ENCODE results near the gene C22orf31.

The C22orf31 gene

DNA sequence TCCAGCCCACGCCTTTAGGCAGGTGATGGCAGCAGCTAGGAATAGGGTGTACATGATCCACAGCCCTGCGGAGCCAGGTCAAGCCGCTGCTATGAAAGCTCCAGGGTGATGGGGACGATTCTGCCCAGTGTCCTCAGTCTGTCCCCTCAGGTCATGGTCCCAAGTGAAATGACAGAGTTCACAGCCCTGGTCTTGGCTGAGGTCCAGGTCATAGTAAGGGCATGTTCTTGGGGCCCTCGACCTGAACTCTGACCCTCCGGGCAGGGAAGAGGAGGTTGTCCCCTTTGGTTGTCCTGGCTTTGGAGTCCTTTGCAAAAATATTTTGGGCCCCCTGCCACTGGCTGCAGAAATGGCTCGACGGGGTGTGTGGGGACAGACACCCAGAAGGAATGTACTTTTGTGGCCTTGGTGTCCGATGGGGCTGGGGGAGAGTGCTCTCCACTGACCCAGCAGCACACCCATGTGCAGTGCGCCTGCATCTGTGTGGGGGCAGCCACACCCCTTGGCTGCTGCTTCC lies 7.3 kb downstream of the C22orf31 start:
- no peaks in the 10 kb centered on the region for H3K27me3 ChIP-seq (ENCODE audit: low read length)
- no peaks in the 10 kb centered on the region for H3K36me3 ChIP-seq (ENCODE audit: low read length)
- H3K79me2 ChIP-seq (ENCODE audit: insufficient read depth, low read length): no peaks in the 10 kb centered on the region
- H3K9me3 ChIP-seq (ENCODE audit: insufficient read depth, low read length): no peaks in the 10 kb centered on the region
- H3K9ac ChIP-seq (ENCODE audit: low read length): no peak overlapping the region
- H3F3A ChIP-seq (ENCODE audit: insufficient read depth): no peaks in the 10 kb centered on the region
- H3K9me2 ChIP-seq (replicated peaks; ENCODE audit: insufficient read depth, low read length): no peaks in the 10 kb centered on the region
- no peak overlapping the region for H3K27ac ChIP-seq (ENCODE audit: low read depth, low read length)
- H3K4me2 ChIP-seq (ENCODE audit: low read depth, low read length, poor library complexity, severe bottlenecking): no peak overlapping the region
- H4K20me1 ChIP-seq (ENCODE audit: low read depth, low read length): no peaks in the 10 kb centered on the region
- no peak overlapping the region for H2AFZ ChIP-seq (ENCODE audit: low read depth, low read length, severe bottlenecking)
- no peak overlapping the region for H3K4me3 ChIP-seq (ENCODE audit: insufficient read depth, low read length, poor library complexity, severe bottlenecking)
- TF ChIP-seq, protein P1, sequence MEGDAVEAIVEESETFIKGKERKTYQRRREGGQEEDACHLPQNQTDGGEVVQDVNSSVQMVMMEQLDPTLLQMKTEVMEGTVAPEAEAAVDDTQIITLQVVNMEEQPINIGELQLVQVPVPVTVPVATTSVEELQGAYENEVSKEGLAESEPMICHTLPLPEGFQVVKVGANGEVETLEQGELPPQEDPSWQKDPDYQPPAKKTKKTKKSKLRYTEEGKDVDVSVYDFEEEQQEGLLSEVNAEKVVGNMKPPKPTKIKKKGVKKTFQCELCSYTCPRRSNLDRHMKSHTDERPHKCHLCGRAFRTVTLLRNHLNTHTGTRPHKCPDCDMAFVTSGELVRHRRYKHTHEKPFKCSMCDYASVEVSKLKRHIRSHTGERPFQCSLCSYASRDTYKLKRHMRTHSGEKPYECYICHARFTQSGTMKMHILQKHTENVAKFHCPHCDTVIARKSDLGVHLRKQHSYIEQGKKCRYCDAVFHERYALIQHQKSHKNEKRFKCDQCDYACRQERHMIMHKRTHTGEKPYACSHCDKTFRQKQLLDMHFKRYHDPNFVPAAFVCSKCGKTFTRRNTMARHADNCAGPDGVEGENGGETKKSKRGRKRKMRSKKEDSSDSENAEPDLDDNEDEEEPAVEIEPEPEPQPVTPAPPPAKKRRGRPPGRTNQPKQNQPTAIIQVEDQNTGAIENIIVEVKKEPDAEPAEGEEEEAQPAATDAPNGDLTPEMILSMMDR (IDR thresholded peaks at IDR 0.05; ENCODE audit: insufficient read depth, low read length, poor library complexity, severe bottlenecking): no peak
- TF ChIP-seq EZH2phosphoT487 (conservative IDR thresholded peaks at IDR 0.05; ENCODE audit: low read length): no peak

DNA sequence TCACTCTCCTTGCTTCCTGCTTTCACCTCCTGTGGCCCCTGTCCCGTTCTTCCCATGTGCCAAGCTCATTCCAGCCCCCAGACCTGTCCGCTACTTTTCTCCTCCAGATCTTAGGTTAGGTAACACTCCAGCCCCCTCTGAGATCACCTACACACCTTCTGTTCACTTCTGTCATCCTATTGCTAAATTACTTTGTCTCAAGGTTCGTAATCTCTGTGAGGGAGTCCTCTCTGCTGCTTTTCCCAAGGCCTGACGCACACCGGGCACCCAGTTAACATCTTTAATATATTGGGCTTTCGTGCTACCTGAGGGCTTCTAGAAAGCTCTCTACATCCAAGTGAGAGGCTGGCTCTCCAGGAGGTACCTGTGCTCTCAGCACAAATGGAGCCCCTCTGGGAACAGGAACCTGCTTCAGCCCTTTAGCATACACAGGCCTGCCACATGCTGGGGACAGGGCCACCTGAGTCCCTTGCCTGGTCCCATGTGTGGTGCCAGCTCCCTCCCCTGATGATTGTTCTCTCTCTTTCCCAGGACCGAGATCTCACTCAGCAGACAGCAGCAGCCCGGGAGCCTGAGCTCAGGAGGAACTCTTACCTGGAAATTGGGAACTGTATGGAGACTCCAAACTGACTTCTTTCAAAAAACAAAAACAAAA lies 8.5 kb downstream of the C22orf31 start:
- Histone ChIP-seq H3K9me3 (ENCODE audit: insufficient read depth, low read length) (no peaks in the 10 kb centered on the region), H4K20me1 (ENCODE audit: low read depth, low read length) (no peaks in the 10 kb centered on the region), H3K4me3 (ENCODE audit: insufficient read depth, low read length, poor library complexity, severe bottlenecking) (no peak overlapping the region), H3K79me2 (ENCODE audit: insufficient read depth, low read length) (no peaks in the 10 kb centered on the region), H3K27ac (ENCODE audit: low read depth, low read length) (no peak overlapping the region), H2AFZ (ENCODE audit: low read depth, low read length, severe bottlenecking) (no peak overlapping the region), H3F3A (ENCODE audit: insufficient read depth) (no peaks in the 10 kb centered on the region), H3K4me2 (ENCODE audit: low read depth, low read length, poor library complexity, severe bottlenecking) (no peak overlapping the region), H3K36me3 (ENCODE audit: low read length) (no peaks in the 10 kb centered on the region), H3K27me3 (ENCODE audit: low read length) (no peaks in the 10 kb centered on the region), H3K9ac (ENCODE audit: low read length) (no peak overlapping the region), H3K9me2 (replicated peaks; ENCODE audit: insufficient read depth, low read length) (no peaks in the 10 kb centered on the region)
- no peak for TF ChIP-seq EZH2phosphoT487 (conservative IDR thresholded peaks at IDR 0.05; ENCODE audit: low read length)
- TF ChIP-seq, protein P1 (IDR thresholded peaks at IDR 0.05; ENCODE audit: insufficient read depth, low read length, poor library complexity, severe bottlenecking): no peak

DNA sequence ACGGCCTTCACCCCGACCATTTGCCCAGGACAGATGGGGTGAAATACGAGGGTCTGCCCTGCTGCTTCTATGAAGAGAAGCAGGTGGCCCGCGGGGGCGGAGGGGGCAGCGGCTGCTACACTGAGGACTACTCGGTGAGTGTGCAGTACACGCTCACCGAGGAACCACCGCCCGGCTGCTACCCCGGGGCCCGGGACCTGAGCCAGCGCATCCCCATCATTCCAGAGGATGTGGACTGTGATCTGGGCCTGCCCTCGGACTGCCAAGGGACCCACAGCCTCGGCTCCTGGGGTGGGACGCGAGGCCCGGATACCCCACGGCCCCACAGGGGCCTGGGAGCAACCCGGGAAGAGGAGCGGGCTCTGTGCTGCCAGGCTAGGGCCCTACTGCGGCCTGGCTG lies 11.2 kb downstream of the C22orf31 start:
- Histone ChIP-seq H3K4me3 (ENCODE audit: insufficient read depth, low read length, poor library complexity, severe bottlenecking) (no peak overlapping the region), H3F3A (ENCODE audit: insufficient read depth) (no peaks in the 10 kb centered on the region)

DNA sequence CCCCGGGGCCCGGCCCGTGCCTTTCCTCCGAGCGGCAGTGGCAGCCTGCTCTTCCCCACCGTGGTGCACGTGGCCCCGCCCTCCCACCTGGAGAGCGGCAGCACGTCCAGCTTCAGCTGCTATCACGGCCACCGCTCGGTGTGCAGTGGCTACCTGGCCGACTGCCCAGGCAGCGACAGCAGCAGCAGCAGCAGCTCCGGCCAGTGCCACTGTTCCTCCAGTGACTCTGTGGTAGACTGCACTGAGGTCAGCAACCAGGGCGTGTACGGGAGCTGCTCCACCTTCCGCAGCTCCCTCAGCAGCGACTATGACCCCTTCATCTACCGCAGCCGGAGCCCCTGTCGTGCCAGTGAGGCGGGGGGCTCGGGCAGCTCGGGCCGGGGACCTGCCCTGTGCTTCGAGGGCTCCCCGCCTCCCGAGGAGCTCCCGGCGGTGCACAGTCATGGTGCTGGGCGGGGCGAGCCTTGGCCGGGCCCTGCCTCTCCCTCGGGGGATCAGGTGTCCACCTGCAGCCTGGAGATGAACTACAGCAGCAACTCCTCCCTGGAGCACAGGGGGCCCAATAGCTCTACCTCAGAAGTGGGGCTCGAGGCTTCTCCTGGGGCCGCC lies 11.9 kb downstream of the C22orf31 start:
- no peaks in the 10 kb centered on the region for H3K79me2 ChIP-seq (ENCODE audit: insufficient read depth, low read length)
- no peak overlapping the region for H3K4me2 ChIP-seq (ENCODE audit: low read depth, low read length, poor library complexity, severe bottlenecking)
- no peak overlapping the region for H3K4me3 ChIP-seq (ENCODE audit: insufficient read depth, low read length, poor library complexity, severe bottlenecking)
- no peak overlapping the region for H3K9ac ChIP-seq (ENCODE audit: low read length)
- no peaks in the 10 kb centered on the region for H4K20me1 ChIP-seq (ENCODE audit: low read depth, low read length)
- no peaks in the 10 kb centered on the region for H3K9me3 ChIP-seq (ENCODE audit: insufficient read depth, low read length)
- no peaks in the 10 kb centered on the region for H3K9me2 ChIP-seq (replicated peaks; ENCODE audit: insufficient read depth, low read length)
- H2AFZ ChIP-seq (ENCODE audit: low read depth, low read length, severe bottlenecking): no peak overlapping the region
- no peak overlapping the region for H3K27ac ChIP-seq (ENCODE audit: low read depth, low read length)
- no peak for TF ChIP-seq EZH2phosphoT487 (conservative IDR thresholded peaks at IDR 0.05; ENCODE audit: low read length)
- TF ChIP-seq, protein P1 (IDR thresholded peaks at IDR 0.05; ENCODE audit: insufficient read depth, low read length, poor library complexity, severe bottlenecking): no peak
- no peaks in the 10 kb centered on the region for H3F3A ChIP-seq (ENCODE audit: insufficient read depth)
- no peaks in the 10 kb centered on the region for H3K27me3 ChIP-seq (ENCODE audit: low read length)
- no peaks in the 10 kb centered on the region for H3K36me3 ChIP-seq (ENCODE audit: low read length)

More for the DNA sequence above, 11.2 kb downstream of the C22orf31 start:
- Histone ChIP-seq H2AFZ (ENCODE audit: low read depth, low read length, severe bottlenecking) (no peak overlapping the region), H3K79me2 (ENCODE audit: insufficient read depth, low read length) (no peaks in the 10 kb centered on the region), H3K9me3 (ENCODE audit: insufficient read depth, low read length) (no peaks in the 10 kb centered on the region), H4K20me1 (ENCODE audit: low read depth, low read length) (no peaks in the 10 kb centered on the region), H3K27me3 (ENCODE audit: low read length) (no peaks in the 10 kb centered on the region), H3K9ac (ENCODE audit: low read length) (no peak overlapping the region), H3K9me2 (replicated peaks; ENCODE audit: insufficient read depth, low read length) (no peaks in the 10 kb centered on the region), H3K27ac (ENCODE audit: low read depth, low read length) (no peak overlapping the region), H3K4me2 (ENCODE audit: low read depth, low read length, poor library complexity, severe bottlenecking) (no peak overlapping the region), H3K36me3 (ENCODE audit: low read length) (no peaks in the 10 kb centered on the region)
- TF ChIP-seq EZH2phosphoT487 (conservative IDR thresholded peaks at IDR 0.05; ENCODE audit: low read length): no peak

All from SU-DHL-6 (cell line).